ENCODE data around the gene PPP2R5C.

PPP2R5C gene

GRCh38 chr14:101877766-101878165 lies 116.3 kb downstream of the PPP2R5C start (continued):
- TF ChIP-seq ZNF146 (tag by site-specific recombination; IDR thresholded peaks at IDR 0.05), result no peak

- TF ChIP-seq, protein P1, sequence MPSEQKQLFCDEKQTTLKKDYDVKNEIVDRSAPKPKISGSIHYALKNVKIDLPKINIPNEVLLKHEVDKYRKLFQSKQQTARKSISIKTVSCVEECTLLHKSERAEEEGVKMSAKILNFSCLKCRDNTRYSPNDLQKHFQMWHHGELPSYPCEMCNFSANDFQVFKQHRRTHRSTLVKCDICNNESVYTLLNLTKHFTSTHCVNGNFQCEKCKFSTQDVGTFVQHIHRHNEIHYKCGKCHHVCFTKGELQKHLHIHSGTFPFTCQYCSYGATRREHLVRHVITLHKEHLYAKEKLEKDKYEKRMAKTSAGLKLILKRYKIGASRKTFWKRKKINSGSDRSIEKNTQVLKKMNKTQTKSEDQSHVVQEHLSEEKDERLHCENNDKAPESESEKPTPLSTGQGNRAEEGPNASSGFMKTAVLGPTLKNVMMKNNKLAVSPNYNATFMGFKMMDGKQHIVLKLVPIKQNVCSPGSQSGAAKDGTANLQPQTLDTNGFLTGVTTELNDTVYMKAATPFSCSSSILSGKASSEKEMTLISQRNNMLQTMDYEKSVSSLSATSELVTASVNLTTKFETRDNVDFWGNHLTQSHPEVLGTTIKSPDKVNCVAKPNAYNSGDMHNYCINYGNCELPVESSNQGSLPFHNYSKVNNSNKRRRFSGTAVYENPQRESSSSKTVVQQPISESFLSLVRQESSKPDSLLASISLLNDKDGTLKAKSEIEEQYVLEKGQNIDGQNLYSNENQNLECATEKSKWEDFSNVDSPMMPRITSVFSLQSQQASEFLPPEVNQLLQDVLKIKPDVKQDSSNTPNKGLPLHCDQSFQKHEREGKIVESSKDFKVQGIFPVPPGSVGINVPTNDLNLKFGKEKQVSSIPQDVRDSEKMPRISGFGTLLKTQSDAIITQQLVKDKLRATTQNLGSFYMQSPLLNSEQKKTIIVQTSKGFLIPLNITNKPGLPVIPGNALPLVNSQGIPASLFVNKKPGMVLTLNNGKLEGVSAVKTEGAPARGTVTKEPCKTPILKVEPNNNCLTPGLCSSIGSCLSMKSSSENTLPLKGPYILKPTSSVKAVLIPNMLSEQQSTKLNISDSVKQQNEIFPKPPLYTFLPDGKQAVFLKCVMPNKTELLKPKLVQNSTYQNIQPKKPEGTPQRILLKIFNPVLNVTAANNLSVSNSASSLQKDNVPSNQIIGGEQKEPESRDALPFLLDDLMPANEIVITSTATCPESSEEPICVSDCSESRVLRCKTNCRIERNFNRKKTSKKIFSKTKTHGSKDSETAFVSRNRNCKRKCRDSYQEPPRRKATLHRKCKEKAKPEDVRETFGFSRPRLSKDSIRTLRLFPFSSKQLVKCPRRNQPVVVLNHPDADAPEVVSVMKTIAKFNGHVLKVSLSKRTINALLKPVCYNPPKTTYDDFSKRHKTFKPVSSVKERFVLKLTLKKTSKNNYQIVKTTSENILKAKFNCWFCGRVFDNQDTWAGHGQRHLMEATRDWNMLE (tag by site-specific recombination; conservative IDR thresholded peaks at IDR 0.05; ENCODE audit: low read depth), result no peak
- no peak for TF ChIP-seq TRIM28 (IDR thresholded peaks at IDR 0.05; ENCODE audit: borderline replicate concordance, low read length)
- TF ChIP-seq SP7 (tag by site-specific recombination; IDR thresholded peaks at IDR 0.05), result no peak
- no peak for TF ChIP-seq ZNF510 (tag by site-specific recombination; IDR thresholded peaks at IDR 0.05; ENCODE audit: insufficient replicate concordance)
- TF ChIP-seq ZNF658 (tag by site-specific recombination; IDR thresholded peaks at IDR 0.05), result no peak
- TF ChIP-seq ZNF335 (tag by site-specific recombination; conservative IDR thresholded peaks at IDR 0.05), result no peak
- TF ChIP-seq ATF2 (tag by site-specific recombination; IDR thresholded peaks at IDR 0.05; ENCODE audit: low read depth), result no peak
- no peak for TF ChIP-seq ZNF555 (tag by site-specific recombination; conservative IDR thresholded peaks at IDR 0.05)
- no peak for TF ChIP-seq ZNF670 (tag by site-specific recombination; IDR thresholded peaks at IDR 0.05; ENCODE audit: low read depth)
- no peak for TF ChIP-seq YY1 (tag by site-specific recombination; IDR thresholded peaks at IDR 0.05)
- TF ChIP-seq, protein P2, sequence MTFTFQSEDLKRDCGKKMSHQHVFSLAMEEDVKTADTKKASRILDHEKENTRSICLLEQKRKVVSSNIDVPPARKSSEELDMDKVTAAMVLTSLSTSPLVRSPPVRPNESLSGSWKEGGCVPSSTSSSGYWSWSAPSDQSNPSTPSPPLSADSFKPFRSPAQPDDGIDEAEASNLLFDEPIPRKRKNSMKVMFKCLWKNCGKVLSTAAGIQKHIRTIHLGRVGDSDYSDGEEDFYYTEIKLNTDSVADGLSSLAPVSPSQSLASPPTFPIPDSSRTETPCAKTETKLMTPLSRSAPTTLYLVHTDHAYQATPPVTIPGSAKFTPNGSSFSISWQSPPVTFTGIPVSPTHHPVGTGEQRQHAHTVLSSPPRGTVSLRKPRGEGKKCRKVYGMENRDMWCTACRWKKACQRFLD (tag by site-specific recombination; IDR thresholded peaks at IDR 0.05), result no peak
- no peak for TF ChIP-seq ZNF2 (tag by site-specific recombination; IDR thresholded peaks at IDR 0.05)
- TF ChIP-seq, protein P3, sequence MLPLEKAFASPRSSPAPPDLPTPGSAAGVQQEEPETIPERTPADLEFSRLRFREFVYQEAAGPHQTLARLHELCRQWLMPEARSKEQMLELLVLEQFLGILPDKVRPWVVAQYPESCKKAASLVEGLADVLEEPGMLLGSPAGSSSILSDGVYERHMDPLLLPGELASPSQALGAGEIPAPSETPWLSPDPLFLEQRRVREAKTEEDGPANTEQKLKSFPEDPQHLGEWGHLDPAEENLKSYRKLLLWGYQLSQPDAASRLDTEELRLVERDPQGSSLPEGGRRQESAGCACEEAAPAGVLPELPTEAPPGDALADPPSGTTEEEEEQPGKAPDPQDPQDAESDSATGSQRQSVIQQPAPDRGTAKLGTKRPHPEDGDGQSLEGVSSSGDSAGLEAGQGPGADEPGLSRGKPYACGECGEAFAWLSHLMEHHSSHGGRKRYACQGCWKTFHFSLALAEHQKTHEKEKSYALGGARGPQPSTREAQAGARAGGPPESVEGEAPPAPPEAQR (tag by site-specific recombination; IDR thresholded peaks at IDR 0.05), result no peak
- no peak for TF ChIP-seq ZNF548 (tag by site-specific recombination; IDR thresholded peaks at IDR 0.05)
- no peak overlapping the region for H3K4me3 ChIP-seq (ENCODE audit: low read depth, low read length)
- peaks cover 10% of the 10 kb centered on the region for H3K4me1 ChIP-seq (ENCODE audit: control insufficient read depth, insufficient read depth, low read length)
- CTCF ChIA-PET, result no interaction called here
- POLR2A ChIA-PET, result no interaction called here
- H3K36me3 ChIP-seq (ENCODE audit: control insufficient read depth in 2 of 2, insufficient read depth in 1 of 2, low read length in 2 of 2), result peaks cover 0 to 29% of the 10 kb centered on the region in 2 experiments; a peak in 1 of 3 replicates
- H3K9me3 ChIP-seq (ENCODE audit: control insufficient read depth, insufficient read depth, low read depth, low read length), result no peaks in the 10 kb centered on the region
- no peak overlapping the region for H3K27ac ChIP-seq (ENCODE audit: extremely low read depth, low read depth, low read length)
Observed at GRCh38 chr14:101878211-101878821, 116.8 kb downstream of the PPP2R5C start.

Data from HEK293 (cell line).